Sigmoid colon (tissue), 7 donors: ENCODE measurements around the gene CDK14. TPM values are rescaled to one million over a fixed set of nuclear protein-coding genes. Genes with fewer than 3 reads are reported as not detected.
"Not testable (repeated sequence)": the region's sequence is repeated elsewhere in the genome, so short reads cannot be mapped to it uniquely, and the experiment has no call there.

Experiments
- DNase-seq: peaks from one replicate; pipeline ENCODE4 v3.0.0-alpha.2; 2019
- H3K27ac ChIP-seq, 4 donors: fragments of 200-600 bp; sonication (generic); one replicate each; pipeline ENCODE4 v1.5.1; 2016 to 2019; ENCODE audit warnings: mild to moderate bottlenecking in 1 of 4
- H3K27me3 ChIP-seq, 3 donors: fragments of 200-600 bp; sonication (generic); one replicate each; pipeline ENCODE4 v1.5.1; 2019; ENCODE audit warnings: mild to moderate bottlenecking in 1 of 3
- H3K36me3 ChIP-seq, 4 donors: fragments of 200-600 bp; sonication (generic); one replicate each; pipeline ENCODE4 v1.5.1; 2016 to 2019
- H3K4me1 ChIP-seq, 4 donors: fragments of 200-600 bp; sonication (generic); one replicate each; pipeline ENCODE4 v1.5.1; 2017 to 2019
- H3K4me3 ChIP-seq, 4 donors: fragments of 200-600 bp; sonication (generic); one replicate each; pipeline ENCODE4 v1.5.1; 2017 to 2019; ENCODE audit warnings: mild to moderate bottlenecking in 2 of 4, moderate library complexity in 1 of 4
- H3K9me3 ChIP-seq, 4 donors: fragments of 200-600 bp in 3 of 4; sonication (generic) in 3 of 4; one replicate each; pipeline versions ENCODE4 v1.5.1 to v1.6.1; 2013 to 2019
- EP300 ChIP-seq, 4 donors: sonication (generic); formaldehyde crosslinking; IDR thresholded peaks; one replicate each; pipeline ENCODE4 v1.6.1; 2017; ENCODE audit warnings: antibody characterized with exemption in 4 of 4
- POLR2A ChIP-seq, 2 donors: fragments of 450-650 bp; IDR thresholded peaks; one replicate each; pipeline ENCODE4 v1.6.1; 2016; ENCODE audit warnings: antibody characterized with exemption in 2 of 2, mild to moderate bottlenecking in 2 of 2, moderate library complexity in 2 of 2
- POLR2AphosphoS5 ChIP-seq, 4 donors: sonication (generic); formaldehyde crosslinking; IDR thresholded peaks; one replicate each; pipeline ENCODE4 v1.6.1; 2017; ENCODE audit warnings: antibody characterized with exemption in 4 of 4
- WGBS, 2 donors: extraction: QIAGEN DNeasy Blood & Tissue Kit; methylation state at CpG; one replicate each; pipeline ENCODE4 v1.1.7; 2013; 5-methylcytosine and 5-hydroxymethylcytosine counted together
- intact Hi-C: fragments of 100-400 bp; cut with DNase I; formaldehyde crosslinking; loops from one replicate; pipeline ENCODE4 v1.15.1; 2023
- polyA plus RNA-seq, 3 donors: library from polyadenylated mRNA; stranded (reverse); fragments of 200-250 nt; gene quantifications; one replicate each; pipeline ENCODE4 v1.2.3, GENCODE V29; 2013
- total RNA-seq, 4 donors: library from RNA; depleted of rRNA; stranded (reverse); fragments of >200 nt; gene quantifications; one replicate each; pipeline ENCODE4 v1.1.0, GENCODE V29; 2016
- TF ChIP-seq, protein P1 (sequence below), 4 experiments: fragments of 450-650 bp in 3 of 4; fragments of 200-600 bp in 1 of 4; IDR thresholded peaks; one replicate each; pipeline ENCODE4 v1.5.1; 2016 to 2019; ENCODE audit warnings: antibody characterized with exemption in 4 of 4, mild to moderate bottlenecking in 3 of 4, moderate library complexity in 2 of 4
- donor health status: healthy with polysubstance abuse.
- donor health status: Bipolar disorder and iron deficiency.
- donor health status: healthy.

CDK14 gene
- total and polyA plus RNA-seq, 7 donors = 0.92 to 19.3 (median 11.1) TPM

DNA sequence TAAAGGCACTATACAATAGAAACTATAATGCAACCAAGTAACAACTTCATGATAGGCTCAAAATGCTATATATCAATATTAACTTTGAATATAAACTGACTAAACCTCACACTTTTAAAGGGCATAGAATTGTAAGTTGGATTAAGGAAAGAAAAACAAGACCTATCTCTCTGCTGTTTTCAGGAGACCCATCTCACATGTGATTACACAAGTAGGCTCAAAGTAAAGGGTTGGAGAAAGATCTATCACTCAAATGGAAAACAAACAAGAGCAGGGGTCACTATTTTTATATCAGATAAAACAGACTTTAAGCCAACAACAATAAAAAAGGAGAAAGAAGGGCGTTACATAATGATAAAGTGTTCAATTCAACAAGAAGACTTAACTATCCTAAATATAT lies 155.5 kb downstream of the CDK14 start:
- no peaks in the 10 kb centered on the region for H3K4me1 ChIP-seq
- H3K4me3 ChIP-seq = no peak overlapping the region
- H3K27me3 ChIP-seq = no peaks in the 10 kb centered on the region
- intact Hi-C loops = no loop called here
- TF ChIP-seq POLR2AphosphoS5 (IDR thresholded peaks at IDR 0.05) (no peak), EP300 (IDR thresholded peaks at IDR 0.05) (no peak), POLR2A (IDR thresholded peaks at IDR 0.05) (no peak)
- TF ChIP-seq, protein P1, sequence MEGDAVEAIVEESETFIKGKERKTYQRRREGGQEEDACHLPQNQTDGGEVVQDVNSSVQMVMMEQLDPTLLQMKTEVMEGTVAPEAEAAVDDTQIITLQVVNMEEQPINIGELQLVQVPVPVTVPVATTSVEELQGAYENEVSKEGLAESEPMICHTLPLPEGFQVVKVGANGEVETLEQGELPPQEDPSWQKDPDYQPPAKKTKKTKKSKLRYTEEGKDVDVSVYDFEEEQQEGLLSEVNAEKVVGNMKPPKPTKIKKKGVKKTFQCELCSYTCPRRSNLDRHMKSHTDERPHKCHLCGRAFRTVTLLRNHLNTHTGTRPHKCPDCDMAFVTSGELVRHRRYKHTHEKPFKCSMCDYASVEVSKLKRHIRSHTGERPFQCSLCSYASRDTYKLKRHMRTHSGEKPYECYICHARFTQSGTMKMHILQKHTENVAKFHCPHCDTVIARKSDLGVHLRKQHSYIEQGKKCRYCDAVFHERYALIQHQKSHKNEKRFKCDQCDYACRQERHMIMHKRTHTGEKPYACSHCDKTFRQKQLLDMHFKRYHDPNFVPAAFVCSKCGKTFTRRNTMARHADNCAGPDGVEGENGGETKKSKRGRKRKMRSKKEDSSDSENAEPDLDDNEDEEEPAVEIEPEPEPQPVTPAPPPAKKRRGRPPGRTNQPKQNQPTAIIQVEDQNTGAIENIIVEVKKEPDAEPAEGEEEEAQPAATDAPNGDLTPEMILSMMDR (IDR thresholded peaks at IDR 0.05) = no peak
- WGBS, 2 donors = 50 to 65% methylated on average over 1 of the region's 1 CpG
- no peak overlapping the region for H3K27ac ChIP-seq
- DNase-seq = no peak
- no peaks in the 10 kb centered on the region for H3K9me3 ChIP-seq
- H3K36me3 ChIP-seq = no peaks in the 10 kb centered on the region

DNA sequence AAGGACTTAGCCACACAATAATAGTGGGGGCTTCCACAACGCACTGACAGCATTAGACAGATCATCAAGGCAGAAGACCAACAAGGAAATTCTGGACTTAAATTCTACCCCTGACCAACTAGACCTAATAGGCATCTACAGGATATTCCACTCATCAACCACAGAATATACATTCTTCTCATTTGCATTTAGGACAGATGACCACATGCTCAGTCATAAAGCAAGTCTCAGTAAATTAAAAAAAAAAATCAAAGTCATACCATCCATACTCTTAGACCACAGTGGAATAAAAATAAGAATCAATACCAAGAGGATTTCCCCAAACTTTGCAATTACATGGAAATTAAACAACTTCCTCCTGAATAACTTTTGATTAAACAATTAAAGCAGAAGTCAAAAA lies 155.9 kb downstream of the CDK14 start:
- H3K4me1 ChIP-seq = no peaks in the 10 kb centered on the region
- H3K27me3 ChIP-seq = no peaks in the 10 kb centered on the region
- no peak overlapping the region for H3K27ac ChIP-seq
- H3K9me3 ChIP-seq = no peaks in the 10 kb centered on the region
- no peak for DNase-seq
- H3K36me3 ChIP-seq = no peaks in the 10 kb centered on the region
- 87 to 96% methylated on average over 1 of the region's 1 CpG for WGBS, 2 donors
- H3K4me3 ChIP-seq = no peak overlapping the region
- TF ChIP-seq EP300 (IDR thresholded peaks at IDR 0.05) = no peak
- no peak for TF ChIP-seq POLR2A (IDR thresholded peaks at IDR 0.05)
- TF ChIP-seq, protein P1 (IDR thresholded peaks at IDR 0.05) = no peak
- TF ChIP-seq POLR2AphosphoS5 (IDR thresholded peaks at IDR 0.05) = no peak
- intact Hi-C loops = no loop called here

DNA sequence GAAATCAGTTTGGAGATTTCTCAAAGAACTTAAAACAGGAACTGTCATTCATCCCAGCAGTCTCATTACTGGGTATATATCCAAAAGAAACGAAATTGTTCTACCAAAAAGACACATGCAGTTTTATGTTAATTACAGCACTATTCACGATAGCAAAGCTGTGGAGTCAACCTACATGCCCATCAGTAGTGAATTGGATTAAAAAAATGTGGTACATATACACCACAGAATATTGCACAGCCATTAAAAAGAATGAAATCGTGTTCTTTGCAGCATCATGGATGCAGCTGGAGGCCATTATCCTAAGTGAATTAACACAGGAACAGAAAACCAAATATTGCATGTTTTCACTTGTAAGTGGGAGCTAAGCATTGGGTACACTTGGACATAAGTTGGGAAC lies 158.9 kb downstream of the CDK14 start:
- TF ChIP-seq POLR2A (IDR thresholded peaks at IDR 0.05) = no peak
- TF ChIP-seq POLR2AphosphoS5 (IDR thresholded peaks at IDR 0.05) = no peak
- no peak for TF ChIP-seq EP300 (IDR thresholded peaks at IDR 0.05)
- TF ChIP-seq, protein P1 (IDR thresholded peaks at IDR 0.05) = no peak
- WGBS, 2 donors = 82 to 86% methylated on average over 3 of the region's 3 CpGs
- no peak for DNase-seq
- intact Hi-C loops = no loop called here
- H3K27ac ChIP-seq = no peak overlapping the region
- no peaks in the 10 kb centered on the region for H3K27me3 ChIP-seq
- H3K4me3 ChIP-seq = no peak overlapping the region
- peaks cover 0 to 9% (median 0%) of the 10 kb centered on the region in 4 donors for H3K4me1 ChIP-seq
- no peaks in the 10 kb centered on the region for H3K9me3 ChIP-seq
- H3K36me3 ChIP-seq = no peaks in the 10 kb centered on the region

DNA sequence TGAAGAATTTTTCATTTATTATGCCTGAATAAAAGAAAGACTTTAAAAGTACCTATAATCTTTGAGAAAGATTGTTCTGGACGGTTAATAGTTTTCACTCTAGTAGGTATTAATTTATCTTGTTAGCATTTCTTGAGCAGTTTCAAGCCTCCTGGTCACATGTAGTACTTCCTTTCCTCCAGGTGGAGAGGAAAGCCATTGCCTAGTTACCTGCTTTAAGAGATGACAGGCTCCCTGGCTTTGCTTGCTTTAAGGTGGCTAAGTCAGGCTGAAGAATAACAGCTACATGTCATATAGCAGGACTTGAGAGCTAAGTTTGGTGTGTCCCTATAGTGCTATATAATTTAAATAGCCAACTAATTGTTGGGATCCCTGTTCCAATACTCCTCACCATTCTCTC lies 160.2 kb downstream of the CDK14 start:
- WGBS, 2 donors = 91 to 93% methylated on average over 1 of the region's 1 CpG
- H3K9me3 ChIP-seq = no peaks in the 10 kb centered on the region
- no peak overlapping the region for H3K4me3 ChIP-seq
- peaks cover 0 to 11% (median 0%) of the 10 kb centered on the region in 4 donors for H3K4me1 ChIP-seq
- intact Hi-C loops = no loop called here
- no peaks in the 10 kb centered on the region for H3K36me3 ChIP-seq
- no peaks in the 10 kb centered on the region for H3K27me3 ChIP-seq
- TF ChIP-seq, protein P1 (IDR thresholded peaks at IDR 0.05) = no peak
- TF ChIP-seq EP300 (IDR thresholded peaks at IDR 0.05) = no peak
- TF ChIP-seq POLR2A (IDR thresholded peaks at IDR 0.05) = no peak
- H3K27ac ChIP-seq = no peak overlapping the region
- DNase-seq = no peak

DNA sequence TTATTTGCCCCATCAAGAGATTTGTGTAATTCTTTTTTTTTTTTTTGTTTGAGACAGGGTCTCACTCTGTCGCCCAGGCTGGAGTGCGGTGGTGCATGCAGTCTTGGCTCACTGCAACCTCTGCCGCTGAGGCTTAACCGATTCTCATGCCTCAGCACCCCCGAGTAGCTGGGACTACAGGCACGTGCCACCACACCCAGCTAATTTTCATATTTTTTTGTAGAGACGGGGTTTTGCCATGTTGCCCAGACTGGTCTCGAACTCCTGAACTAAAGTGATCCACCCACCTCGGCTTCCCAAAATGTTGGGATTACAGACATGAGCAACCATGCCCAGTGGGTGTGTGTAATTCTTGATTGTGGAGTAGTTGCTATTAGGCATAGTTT lies 161.4 kb downstream of the CDK14 start:
- DNase-seq, H3K4me3 ChIP-seq, H3K9me3 ChIP-seq, H3K36me3 ChIP-seq, intact Hi-C loops, H3K27me3 ChIP-seq, H3K27ac ChIP-seq: not testable (repeated sequence)
- 83 to 88% methylated on average over 9 of the region's 9 CpGs for WGBS, 2 donors
- peaks cover 0 to 11% (median 0%) of the 10 kb centered on the region in 4 donors for H3K4me1 ChIP-seq
